Measurements from ENCODE around the gene WFDC2.

Gene WFDC2

GRCh38 chr20:45462711-45463509, 6.6 kb upstream of the WFDC2 start:
- CTCF ChIA-PET = interaction anchor here (0.9 to 10.9 kb wide), 5 partner anchors 8 to 308 kb away, joined by 3 to 120 read pairs (median 4); partner anchors contain the start of gene SYS1
- H3K27ac ChIP-seq (ENCODE audit: insufficient read depth in 1 of 2, low read depth in 1 of 2, low read length in 2 of 2, poor library complexity in 1 of 2, severe bottlenecking in 2 of 2) = no peak overlapping the region
- no peak overlapping the region for H3K4me3 ChIP-seq (ENCODE audit: control insufficient read depth in 1 of 7, extremely low read depth in 1 of 7, insufficient read depth in 4 of 7, low read depth in 2 of 7, low read length in 6 of 7)
- no peak for DNase-seq
- no peaks in the 10 kb centered on the region for H3K9me3 ChIP-seq (ENCODE audit: control extremely low read depth in 1 of 5, control insufficient read depth in 4 of 5, insufficient read depth in 2 of 5, low read depth in 1 of 5, low read length in 4 of 5)
- H3K27me3 ChIP-seq (replicated peaks in 2 of 5; ENCODE audit: control insufficient read depth in 4 of 5, insufficient read depth in 5 of 5, low read length in 4 of 5) = peaks cover 0 to 8% (median 0%) of the 10 kb centered on the region in 5 experiments
- H3K36me3 ChIP-seq (ENCODE audit: control insufficient read depth in 4 of 4, insufficient read depth in 4 of 4, low read length in 3 of 4) = no peaks in the 10 kb centered on the region
- POLR2A ChIA-PET = no interaction called here
- peaks cover 0 to 14% (median 9%) of the 10 kb centered on the region in 4 experiments for H3K4me1 ChIP-seq (ENCODE audit: control extremely low read depth in 1 of 4, control insufficient read depth in 4 of 4, insufficient read depth in 4 of 4, low read length in 3 of 4)
- WGBS (ENCODE audit: insufficient coverage) = 100% methylated on average over 4 of the region's 6 CpGs

- CTCF ChIA-PET = interaction anchor here (0.9 to 10.9 kb wide), 5 partner anchors 9 to 307 kb away, joined by 3 to 120 read pairs (median 3); no protein-coding TSS in a partner anchor
- H3K36me3 ChIP-seq (ENCODE audit: control insufficient read depth in 4 of 4, insufficient read depth in 4 of 4, low read length in 3 of 4) = no peaks in the 10 kb centered on the region
- WGBS (ENCODE audit: insufficient coverage) = no CpG with 5 or more reads among the region's 4 CpGs
- no peak overlapping the region for H3K4me3 ChIP-seq (ENCODE audit: control insufficient read depth in 1 of 7, extremely low read depth in 1 of 7, insufficient read depth in 4 of 7, low read depth in 2 of 7, low read length in 6 of 7)
- no peak overlapping the region for H3K27ac ChIP-seq (ENCODE audit: insufficient read depth in 1 of 2, low read depth in 1 of 2, low read length in 2 of 2, poor library complexity in 1 of 2, severe bottlenecking in 2 of 2)
- POLR2A ChIA-PET = no interaction called here
- peaks cover 0 to 12% (median 3%) of the 10 kb centered on the region in 5 experiments for H3K27me3 ChIP-seq (replicated peaks in 2 of 5; ENCODE audit: control insufficient read depth in 4 of 5, insufficient read depth in 5 of 5, low read length in 4 of 5)
- DNase-seq = no peak
- H3K9me3 ChIP-seq (ENCODE audit: control extremely low read depth in 1 of 5, control insufficient read depth in 4 of 5, insufficient read depth in 2 of 5, low read depth in 1 of 5, low read length in 4 of 5) = no peaks in the 10 kb centered on the region
- H3K4me1 ChIP-seq (ENCODE audit: control extremely low read depth in 1 of 4, control insufficient read depth in 4 of 4, insufficient read depth in 4 of 4, low read length in 3 of 4) = peaks cover 0 to 14% (median 9%) of the 10 kb centered on the region in 4 experiments
Measured at GRCh38 chr20:45463709-45464108, 5.8 kb upstream of the WFDC2 start.

GRCh38 chr20:45465491-45466266, 3.9 kb upstream of the WFDC2 start:
- Histone ChIP-seq H3K4me3 (ENCODE audit: control insufficient read depth in 1 of 7, extremely low read depth in 1 of 7, insufficient read depth in 4 of 7, low read depth in 2 of 7, low read length in 6 of 7) (peak overlapping the region in 1 of 7 experiments; percentile 6), H3K27me3 (replicated peaks in 2 of 5; ENCODE audit: control insufficient read depth in 4 of 5, insufficient read depth in 5 of 5, low read length in 4 of 5) (peaks cover 0 to 25% (median 17%) of the 10 kb centered on the region in 5 experiments), H3K9me3 (ENCODE audit: control extremely low read depth in 1 of 5, control insufficient read depth in 4 of 5, insufficient read depth in 2 of 5, low read depth in 1 of 5, low read length in 4 of 5) (no peaks in the 10 kb centered on the region), H3K27ac (ENCODE audit: insufficient read depth in 1 of 2, low read depth in 1 of 2, low read length in 2 of 2, poor library complexity in 1 of 2, severe bottlenecking in 2 of 2) (no peak overlapping the region), H3K4me1 (ENCODE audit: control extremely low read depth in 1 of 4, control insufficient read depth in 4 of 4, insufficient read depth in 4 of 4, low read length in 3 of 4) (peaks cover 0 to 27% (median 20%) of the 10 kb centered on the region in 4 experiments), H3K36me3 (ENCODE audit: control insufficient read depth in 4 of 4, insufficient read depth in 4 of 4, low read length in 3 of 4) (no peaks in the 10 kb centered on the region)
- POLR2A ChIA-PET = no interaction called here
- CTCF ChIA-PET = interaction anchor here (0.9 to 10.9 kb wide), 17 partner anchors 11 to 306 kb away, joined by 3 to 120 read pairs (median 4); partner anchors contain the start of gene SYS1
- no CpG with 5 or more reads among the region's 1 CpG for WGBS (ENCODE audit: insufficient coverage)
- DNase-seq = peak; percentile 23 to 80 (median 70)

- WGBS (ENCODE audit: insufficient coverage) = no CpG with 5 or more reads among the region's 6 CpGs
- Histone ChIP-seq H3K9me3 (ENCODE audit: control extremely low read depth in 1 of 5, control insufficient read depth in 4 of 5, insufficient read depth in 2 of 5, low read depth in 1 of 5, low read length in 4 of 5) (no peaks in the 10 kb centered on the region), H3K27ac (ENCODE audit: insufficient read depth in 1 of 2, low read depth in 1 of 2, low read length in 2 of 2, poor library complexity in 1 of 2, severe bottlenecking in 2 of 2) (no peak overlapping the region), H3K4me1 (ENCODE audit: control extremely low read depth in 1 of 4, control insufficient read depth in 4 of 4, insufficient read depth in 4 of 4, low read length in 3 of 4) (peaks cover 0 to 33% (median 23%) of the 10 kb centered on the region in 4 experiments), H3K4me3 (ENCODE audit: control insufficient read depth in 1 of 7, extremely low read depth in 1 of 7, insufficient read depth in 4 of 7, low read depth in 2 of 7, low read length in 6 of 7) (no peak overlapping the region), H3K36me3 (ENCODE audit: control insufficient read depth in 4 of 4, insufficient read depth in 4 of 4, low read length in 3 of 4) (no peaks in the 10 kb centered on the region), H3K27me3 (replicated peaks in 2 of 5; ENCODE audit: control insufficient read depth in 4 of 5, insufficient read depth in 5 of 5, low read length in 4 of 5) (peaks cover 3 to 39% (median 28%) of the 10 kb centered on the region in 5 experiments)
- ChIA-PET POLR2A (no interaction called here), CTCF (interaction anchor here (1.2 to 10.9 kb wide), 6 partner anchors 12 to 173 kb away, joined by 3 to 120 read pairs (median 6); partner anchors contain the start of gene SYS1)
- no peak for DNase-seq
Measured at GRCh38 chr20:45467172-45467571, 2.4 kb upstream of the WFDC2 start.

GRCh38 chr20:45467861-45468260, 1.7 kb upstream of the WFDC2 start:
- CTCF ChIA-PET = interaction anchor here (1.2 to 10.9 kb wide), 8 partner anchors 13 to 174 kb away, joined by 3 to 120 read pairs (median 4); no protein-coding TSS in a partner anchor
- Histone ChIP-seq H3K27ac (ENCODE audit: insufficient read depth in 1 of 2, low read depth in 1 of 2, low read length in 2 of 2, poor library complexity in 1 of 2, severe bottlenecking in 2 of 2) (no peak overlapping the region), H3K36me3 (ENCODE audit: control insufficient read depth in 4 of 4, insufficient read depth in 4 of 4, low read length in 3 of 4) (no peaks in the 10 kb centered on the region), H3K4me3 (ENCODE audit: control insufficient read depth in 1 of 7, extremely low read depth in 1 of 7, insufficient read depth in 4 of 7, low read depth in 2 of 7, low read length in 6 of 7) (no peak overlapping the region), H3K9me3 (ENCODE audit: control extremely low read depth in 1 of 5, control insufficient read depth in 4 of 5, insufficient read depth in 2 of 5, low read depth in 1 of 5, low read length in 4 of 5) (no peaks in the 10 kb centered on the region), H3K4me1 (ENCODE audit: control extremely low read depth in 1 of 4, control insufficient read depth in 4 of 4, insufficient read depth in 4 of 4, low read length in 3 of 4) (peaks cover 0 to 33% (median 23%) of the 10 kb centered on the region in 4 experiments), H3K27me3 (replicated peaks in 2 of 5; ENCODE audit: control insufficient read depth in 4 of 5, insufficient read depth in 5 of 5, low read length in 4 of 5) (peaks cover 5 to 39% (median 28%) of the 10 kb centered on the region in 5 experiments)
- 93% methylated on average over 2 of the region's 3 CpGs for WGBS (ENCODE audit: insufficient coverage)
- POLR2A ChIA-PET = no interaction called here
- no peak for DNase-seq

GRCh38 chr20:45470262-45470931, 844 bp downstream of the WFDC2 start:
- H3K36me3 ChIP-seq (ENCODE audit: control insufficient read depth in 4 of 4, insufficient read depth in 4 of 4, low read length in 3 of 4) = no peaks in the 10 kb centered on the region
- no peak overlapping the region for H3K27ac ChIP-seq (ENCODE audit: insufficient read depth in 1 of 2, low read depth in 1 of 2, low read length in 2 of 2, poor library complexity in 1 of 2, severe bottlenecking in 2 of 2)
- peak overlapping the region; percentile 11 to 80 (median 49) for H3K4me3 ChIP-seq (ENCODE audit: control insufficient read depth in 1 of 7, extremely low read depth in 1 of 7, insufficient read depth in 4 of 7, low read depth in 2 of 7, low read length in 6 of 7)
- POLR2A ChIA-PET = interaction anchor here (0.6 kb wide), 1 partner anchor 501 kb away, joined by 4 read pairs; no protein-coding TSS in a partner anchor
- H3K4me1 ChIP-seq (ENCODE audit: control extremely low read depth in 1 of 4, control insufficient read depth in 4 of 4, insufficient read depth in 4 of 4, low read length in 3 of 4) = peaks cover 0 to 28% (median 21%) of the 10 kb centered on the region in 4 experiments
- CTCF ChIA-PET = interaction anchor here (0.6 to 10.9 kb wide), 9 partner anchors 15 to 301 kb away, joined by 3 to 120 read pairs (median 4); no protein-coding TSS in a partner anchor
- DNase-seq = peak in 2 of 3 donors; percentile 24 to 33
- 0% methylated on average over 40 of the region's 50 CpGs for WGBS (ENCODE audit: insufficient coverage)
- H3K9me3 ChIP-seq (ENCODE audit: control extremely low read depth in 1 of 5, control insufficient read depth in 4 of 5, insufficient read depth in 2 of 5, low read depth in 1 of 5, low read length in 4 of 5) = no peaks in the 10 kb centered on the region
- H3K27me3 ChIP-seq (replicated peaks in 2 of 5; ENCODE audit: control insufficient read depth in 4 of 5, insufficient read depth in 5 of 5, low read length in 4 of 5) = peaks cover 4 to 39% (median 28%) of the 10 kb centered on the region in 5 experiments

Measured in common myeloid progenitor, CD34-positive (primary cell).